Activated gamma-delta T cell treated with Interleukin-2 at 50 U/mL for 16 hours (primary cell): Measurements from ENCODE around the gene GHRHR.

Source experiments
- DNase-seq: peaks from one replicate; pipeline ENCODE4 v3.0.0-alpha.2; 2020

GHRHR gene

GRCh38 chr7:31007634-31008033 is 43.9 kb downstream of the GHRHR start:
- no peak for DNase-seq

DNA sequence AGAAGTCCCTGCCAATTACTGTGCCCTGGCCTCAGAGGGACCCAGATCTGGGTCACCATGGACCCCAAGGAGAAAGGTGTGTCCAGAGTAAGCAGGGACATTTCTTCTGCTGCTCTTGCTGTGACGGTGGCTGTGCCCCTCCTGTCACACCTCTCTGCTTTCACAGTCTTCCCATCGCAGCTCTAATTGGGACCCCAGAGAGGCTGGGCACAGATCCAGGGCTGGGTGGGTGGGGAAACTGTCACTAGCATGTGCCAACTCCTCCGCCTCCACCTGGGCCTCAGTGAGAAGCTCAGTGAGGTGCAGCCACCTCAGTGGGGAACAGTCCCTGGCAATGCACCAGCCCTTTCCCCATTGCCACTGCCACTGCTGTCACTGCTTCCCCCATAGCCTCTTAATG is 51.1 kb downstream of the GHRHR start:
- DNase-seq = no peak

GRCh38 chr7:31017032-31017675 is 53.4 kb downstream of the GHRHR start:
- no peak for DNase-seq

DNA sequence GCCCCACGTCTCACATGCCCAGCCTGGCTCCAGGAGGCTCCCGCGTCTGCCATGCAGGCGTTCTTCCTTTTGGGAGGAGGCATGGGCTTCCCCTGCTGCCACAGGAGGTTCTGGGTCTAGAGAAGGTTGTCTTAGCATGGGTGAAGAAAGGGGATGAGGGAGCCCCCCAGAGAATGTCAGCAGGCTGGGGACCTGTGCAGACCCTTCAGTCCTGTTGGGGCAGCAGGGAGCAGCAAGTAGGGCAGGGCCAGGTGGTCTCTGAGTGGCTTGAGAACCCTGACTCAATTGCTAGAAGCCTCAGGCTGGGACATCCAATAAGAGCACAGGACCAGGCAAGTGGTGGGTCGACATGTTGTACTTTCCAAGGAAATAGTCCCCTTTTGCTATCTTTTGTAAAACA is 54.0 kb downstream of the GHRHR start:
- no peak for DNase-seq

GRCh38 chr7:31019509-31019908 is 55.8 kb downstream of the GHRHR start:
- no peak for DNase-seq

- no peak for DNase-seq
Measured at GRCh38 chr7:31020161-31020560, 56.4 kb downstream of the GHRHR start.

DNA sequence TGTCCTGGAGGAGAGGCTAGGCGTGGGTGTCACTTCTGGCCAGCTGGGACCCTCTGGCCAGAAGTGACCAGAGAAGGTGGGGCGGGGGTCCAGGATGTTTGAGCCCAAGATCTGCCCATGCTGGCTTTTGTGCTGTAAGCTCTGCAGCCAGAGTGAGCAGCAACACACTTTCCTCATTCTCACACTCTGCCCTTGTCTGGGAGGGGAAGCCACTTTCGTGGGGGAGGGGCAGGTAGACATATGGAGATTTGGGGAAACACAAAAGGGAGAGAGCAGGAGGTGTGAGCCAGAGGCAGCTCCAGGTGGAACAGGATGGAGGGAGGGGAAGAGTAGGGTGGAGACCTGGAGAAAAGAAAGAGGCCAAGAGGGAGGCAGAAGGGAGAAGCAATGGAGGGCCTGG is 56.9 kb downstream of the GHRHR start:
- no peak for DNase-seq

DNA sequence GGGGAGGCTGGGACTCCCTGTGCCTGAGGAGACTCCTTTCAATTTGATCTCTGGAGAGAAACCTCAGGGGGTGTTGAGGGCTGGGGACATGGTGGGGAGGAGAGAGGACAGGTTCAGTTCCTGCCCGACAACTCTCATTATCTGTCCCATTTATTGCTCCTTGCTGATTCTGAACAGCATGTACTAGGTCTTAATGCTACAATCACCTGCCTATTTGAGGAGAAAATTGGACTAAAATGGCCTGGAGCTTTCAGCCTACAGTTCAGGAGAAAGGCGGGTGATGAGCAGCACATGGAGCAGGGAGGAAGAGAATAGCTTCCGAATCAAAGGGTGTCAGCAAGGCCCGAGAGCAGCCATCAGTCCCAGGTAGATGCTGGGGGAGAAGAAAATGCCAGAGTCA is 58.4 kb downstream of the GHRHR start:
- DNase-seq = no peak

- DNase-seq = no peak
Measured at GRCh38 chr7:31022726-31023125, 59.0 kb downstream of the GHRHR start.

GRCh38 chr7:31023877-31024276 is 60.1 kb downstream of the GHRHR start:
- no peak for DNase-seq

GRCh38 chr7:31027161-31027965 is 63.6 kb downstream of the GHRHR start:
- no peak for DNase-seq

- DNase-seq = no peak
Measured at GRCh38 chr7:31028006-31028405, 64.3 kb downstream of the GHRHR start.

- no peak for DNase-seq
Measured at GRCh38 chr7:31028417-31028992, 64.8 kb downstream of the GHRHR start.
